NCI-H1436 treated with DMSO at 0.1 percent for 48 hours (cell line): ENCODE data around the gene RFX4.

Experiments
- DNase-seq: peaks from one replicate; lab custom pipeline; 2025; lab: John Stamatoyannopoulos, UW

The RFX4 gene

DNA sequence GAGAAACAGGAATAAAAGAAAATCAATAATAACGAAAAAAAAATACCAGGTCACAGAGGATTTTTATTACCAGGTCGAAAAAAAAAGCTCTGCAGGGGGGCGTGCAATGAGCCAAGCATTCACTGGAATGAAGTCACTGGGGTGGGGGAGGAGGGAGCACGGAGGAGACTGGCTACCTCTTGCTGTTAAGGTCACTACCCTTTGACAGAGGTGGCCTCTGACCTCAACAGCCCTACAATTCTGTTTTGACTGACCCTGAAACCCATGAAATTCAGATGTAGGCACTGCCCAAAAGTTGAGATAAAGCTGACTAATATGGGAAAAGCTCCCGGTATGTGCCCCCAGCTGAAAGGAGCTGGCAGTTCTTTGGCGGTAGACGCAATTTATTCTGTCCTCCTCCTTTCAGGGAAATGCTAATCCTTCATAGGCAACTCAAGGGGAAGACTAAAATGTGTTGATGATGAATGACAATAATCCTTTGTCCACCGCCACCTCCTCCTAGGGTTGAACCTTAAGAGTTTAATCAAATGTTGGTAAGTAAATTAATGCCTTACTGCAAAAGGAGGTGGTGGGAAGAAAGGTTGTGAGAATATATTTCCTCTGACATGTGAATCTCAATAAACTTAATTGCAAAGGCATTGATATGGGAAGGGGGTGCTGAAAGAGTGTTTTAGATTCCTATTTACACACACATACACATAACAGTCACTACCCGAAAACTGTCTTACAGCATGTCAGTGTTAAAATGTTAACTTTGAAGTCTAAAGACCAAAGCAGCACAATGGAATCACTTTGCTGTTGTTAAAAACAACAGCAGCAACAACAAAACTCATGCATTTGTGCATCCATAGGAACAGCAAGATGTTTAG is 185.4 kb downstream of the RFX4 start:
- DNase-seq, result no peak

DNA sequence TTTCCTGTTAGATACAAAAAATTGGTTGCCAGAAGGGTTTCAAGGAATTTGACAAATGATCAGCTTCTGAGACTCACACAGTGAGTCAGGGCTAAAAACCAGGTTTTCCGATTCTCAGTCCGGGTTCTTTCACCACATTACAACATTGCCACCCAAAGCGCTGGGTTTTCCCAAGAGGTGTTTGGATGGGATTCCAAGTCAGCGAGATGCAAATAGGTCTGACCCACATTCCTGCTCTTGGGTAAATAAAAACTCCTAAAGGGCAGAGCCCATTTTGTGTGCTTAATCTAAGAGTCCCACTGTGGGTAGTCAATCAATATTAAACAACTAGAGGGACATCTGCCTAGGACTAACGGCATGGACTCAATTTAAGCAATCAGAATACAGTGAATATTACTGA is 186.3 kb downstream of the RFX4 start:
- no peak for DNase-seq

DNA sequence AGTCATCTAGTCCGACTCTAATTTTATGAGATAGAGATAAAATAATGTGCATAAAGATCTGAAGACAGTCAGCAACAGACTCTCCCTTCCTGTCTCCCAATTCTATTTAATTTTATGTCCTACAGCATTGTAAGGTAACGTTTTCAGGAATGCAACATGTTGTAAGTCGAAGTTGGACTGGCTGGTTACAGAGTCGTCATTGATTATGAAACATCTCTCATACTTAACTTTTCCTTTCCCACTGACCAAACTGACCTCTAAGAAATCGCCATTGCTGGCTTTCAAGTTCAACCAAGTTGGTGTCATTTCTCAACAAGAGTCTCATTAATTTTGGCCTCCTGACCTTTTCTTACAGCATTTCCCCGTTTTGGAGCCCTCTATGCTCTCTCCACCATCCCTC is 186.7 kb downstream of the RFX4 start:
- no peak for DNase-seq

DNA sequence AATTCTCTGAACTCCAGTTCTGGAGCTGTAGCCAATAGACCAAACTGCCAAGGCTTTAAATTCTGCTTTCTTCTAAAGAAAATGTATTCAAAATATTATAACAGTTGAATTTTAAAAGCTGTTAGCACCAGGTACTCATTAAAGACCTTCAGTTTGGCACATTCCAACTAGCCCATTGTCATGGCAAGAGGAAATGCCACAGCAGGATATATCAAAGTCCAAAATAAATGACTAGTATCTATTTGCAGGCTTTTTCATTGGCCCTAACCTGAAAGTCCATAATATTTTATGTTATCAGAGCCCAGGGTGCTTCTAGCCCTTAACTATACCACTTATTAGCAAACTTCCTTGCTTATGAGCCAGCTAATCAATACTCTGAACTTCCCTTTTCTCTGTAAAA is 188.6 kb downstream of the RFX4 start:
- DNase-seq, result no peak

DNA sequence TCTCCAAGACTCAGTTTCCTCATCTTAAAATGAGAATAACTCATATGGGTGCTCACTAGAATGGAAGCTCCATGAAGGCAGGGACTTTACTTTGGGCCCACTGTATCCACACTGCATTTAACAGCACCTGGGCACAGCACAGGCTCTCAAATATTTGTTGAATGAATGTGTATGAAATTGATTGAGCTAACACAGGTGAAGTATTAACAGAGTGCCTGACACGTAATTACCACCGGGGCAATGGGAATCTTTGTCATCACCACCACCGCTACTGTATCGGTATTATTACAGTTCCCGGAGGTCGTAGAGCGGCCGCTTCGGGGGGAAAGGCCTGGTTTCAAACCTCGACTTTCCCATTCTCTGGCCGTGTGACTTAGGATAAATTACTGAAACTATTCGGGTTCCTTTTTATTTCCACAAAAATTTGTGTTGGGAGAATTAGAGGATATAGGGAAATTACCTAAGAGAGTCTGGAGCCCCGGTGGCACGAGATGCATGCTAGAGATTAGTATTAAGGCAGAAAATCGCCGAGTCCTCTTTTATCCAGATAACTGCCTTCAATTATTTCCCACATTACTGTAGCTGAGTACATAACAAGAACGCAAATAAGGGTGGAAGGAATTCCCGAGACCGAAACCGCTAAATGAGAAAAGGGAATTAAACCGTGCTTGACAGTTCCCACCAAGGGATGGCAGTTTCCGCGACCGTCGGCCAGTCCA is 190.6 kb downstream of the RFX4 start:
- no peak for DNase-seq

DNA sequence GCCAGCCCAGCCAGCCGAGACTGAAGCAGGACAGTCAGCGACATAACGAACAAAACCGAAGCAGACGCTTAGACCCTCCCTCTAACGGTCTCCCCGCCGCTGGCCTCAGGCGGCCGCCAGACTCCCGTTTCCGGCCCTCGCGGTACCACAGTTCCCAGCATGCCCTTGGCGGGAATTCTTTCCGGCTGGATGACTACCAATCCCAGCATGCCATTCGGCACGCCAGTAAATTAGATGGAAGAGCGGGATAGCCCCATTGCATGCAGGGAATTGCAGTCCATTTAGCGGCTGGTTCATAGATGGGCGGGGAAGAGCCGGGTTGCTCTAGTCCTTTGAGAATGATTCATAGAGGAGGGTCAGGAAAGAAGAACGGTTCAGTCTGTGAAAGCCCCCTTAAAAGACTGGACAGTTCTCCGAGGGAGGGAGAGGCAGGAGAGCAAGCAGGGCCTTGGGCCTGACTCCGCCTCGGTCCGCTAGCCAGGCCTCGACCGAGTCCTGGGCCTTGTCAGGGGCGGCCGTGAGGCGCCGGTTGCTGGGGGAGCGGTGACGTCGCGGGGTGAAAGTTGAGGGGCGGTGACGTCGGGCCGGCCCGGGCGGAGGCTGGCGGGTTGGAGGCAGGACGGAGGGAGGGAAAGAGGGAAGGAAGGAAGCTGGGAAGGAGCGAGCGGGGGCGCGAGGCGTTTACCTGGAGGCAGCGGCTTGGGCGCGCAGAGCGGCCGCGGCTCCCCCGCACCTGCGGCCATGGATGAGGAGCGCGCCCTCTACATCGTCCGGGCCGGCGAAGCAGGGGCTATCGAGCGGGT is 191.4 kb downstream of the RFX4 start, which contains the start of gene RIC8B:
Gene RIC8B, plus strand, starts transcription at position 678 of the 803 bp plus-strand sequence. Its CDS starts 64 bp downstream, at position 742.
- DNase-seq, result peak; percentile 94

DNA sequence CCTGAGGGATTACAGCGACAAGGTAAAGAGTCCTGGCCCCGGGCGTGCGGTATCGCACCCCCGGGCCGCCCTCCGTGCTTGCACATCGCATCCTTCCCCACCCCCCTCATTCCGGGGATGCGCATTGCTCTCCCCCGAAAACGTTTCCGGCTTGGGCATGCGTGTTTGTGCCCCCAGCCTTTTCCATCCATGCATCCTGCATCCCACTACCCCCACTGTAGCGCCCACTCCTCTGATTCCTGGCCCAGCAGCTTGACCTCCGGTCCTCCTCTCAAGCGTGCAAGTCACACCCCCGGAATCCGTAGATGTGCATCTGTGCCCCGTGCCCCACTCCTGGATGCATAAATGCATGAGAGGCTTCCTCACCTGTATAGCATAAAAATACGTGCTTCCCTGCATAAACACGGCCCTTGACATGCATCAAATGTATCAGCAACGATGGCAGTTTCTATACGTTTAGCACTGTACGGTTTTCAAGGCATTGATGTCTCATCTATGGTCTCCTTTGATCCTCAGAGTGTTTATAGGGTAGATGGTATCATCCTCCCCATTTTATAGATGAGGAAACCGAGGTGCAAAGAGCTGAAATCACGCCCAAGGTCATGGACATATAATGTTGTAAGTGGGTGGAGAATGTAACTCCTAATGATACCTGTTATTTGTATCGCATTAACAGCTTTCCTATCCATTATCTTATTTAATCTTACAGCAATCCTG is 192.2 kb downstream of the RFX4 start:
- no peak for DNase-seq

DNA sequence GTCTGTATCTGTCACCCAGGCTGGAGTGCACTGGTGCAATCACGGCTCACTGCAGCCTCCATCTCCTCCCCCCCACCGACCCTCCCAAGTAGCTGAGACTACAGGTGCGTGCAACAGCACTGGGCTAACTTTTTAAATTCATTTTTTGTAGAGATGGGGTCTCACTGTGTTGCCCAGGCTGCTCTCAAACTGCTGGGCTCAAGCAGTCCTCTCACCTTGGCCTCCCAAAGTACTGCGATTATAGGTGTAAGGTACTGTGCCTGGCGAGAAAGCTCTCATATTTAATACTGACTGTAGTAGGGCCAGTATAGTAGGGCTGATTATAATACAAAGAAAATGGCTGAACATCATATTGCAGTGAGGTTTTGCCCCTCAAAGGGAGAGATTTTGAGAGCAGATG is 194.1 kb downstream of the RFX4 start:
- no peak for DNase-seq

DNA sequence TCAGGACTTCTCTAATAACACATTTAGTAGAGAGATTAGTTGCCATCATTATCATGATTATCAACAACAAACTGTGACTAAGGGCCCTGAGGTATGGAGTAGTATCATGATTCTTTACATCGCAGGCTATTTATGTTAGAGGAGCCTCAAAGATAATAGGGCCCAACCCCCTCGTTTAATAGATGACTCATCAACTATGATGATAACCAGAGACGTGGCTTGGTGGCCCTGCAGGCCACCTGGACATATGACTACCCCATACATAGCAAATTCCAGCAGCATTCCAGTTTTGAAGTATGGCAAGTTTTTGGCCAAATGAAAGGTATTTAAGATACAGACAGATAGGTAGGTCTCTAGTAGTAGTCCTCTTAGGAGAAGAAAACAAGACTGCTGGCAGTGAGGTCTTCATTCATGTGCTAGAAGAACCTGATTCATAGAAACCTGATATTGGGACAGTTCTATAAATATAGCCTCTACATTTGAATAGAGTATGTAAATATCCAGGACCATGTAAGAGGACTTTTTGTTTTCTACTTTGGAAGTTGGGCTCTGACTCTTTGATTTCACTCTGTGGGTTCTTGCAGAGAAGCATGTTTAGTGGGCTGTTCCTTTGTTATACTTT is 197.3 kb downstream of the RFX4 start:
- no peak for DNase-seq

DNA sequence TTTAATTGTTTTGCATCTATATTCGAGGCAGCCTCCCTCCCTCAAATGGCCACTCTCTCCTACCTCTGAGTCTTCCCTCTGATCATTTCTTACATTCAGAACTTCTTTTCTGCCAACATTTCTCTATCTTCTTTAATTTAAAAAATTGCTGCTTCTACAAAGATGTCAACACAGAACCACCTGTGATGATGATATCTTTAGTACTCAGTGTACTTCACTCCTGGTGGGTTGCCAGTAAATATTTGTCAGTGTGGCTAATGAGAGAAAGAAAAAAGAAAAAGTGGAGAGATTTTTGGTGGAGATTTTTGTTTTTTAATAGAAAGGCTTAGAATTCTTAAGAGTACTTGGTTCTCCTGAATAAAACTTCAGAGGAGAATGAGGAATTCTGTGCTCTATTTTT is 199.8 kb downstream of the RFX4 start:
- no peak for DNase-seq

DNA sequence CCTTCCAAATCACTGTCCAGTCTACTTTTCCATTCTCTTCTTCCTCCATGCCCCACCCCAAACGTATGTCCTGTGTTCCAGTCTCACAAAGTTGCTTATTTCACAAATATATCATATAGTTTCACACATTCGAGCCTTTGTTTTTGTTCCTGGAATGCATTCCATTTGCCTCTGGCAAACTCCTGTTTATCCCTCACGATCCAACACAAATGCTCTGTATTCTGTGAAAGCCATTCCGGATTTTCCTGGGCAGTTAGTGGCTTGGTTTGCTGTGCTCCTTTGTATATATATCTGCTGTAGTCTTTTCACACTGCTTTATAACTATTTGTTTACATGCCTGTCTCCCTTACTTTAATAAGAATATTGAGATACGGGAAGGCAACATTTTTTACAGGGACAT is 200.7 kb downstream of the RFX4 start:
- no peak for DNase-seq

DNA sequence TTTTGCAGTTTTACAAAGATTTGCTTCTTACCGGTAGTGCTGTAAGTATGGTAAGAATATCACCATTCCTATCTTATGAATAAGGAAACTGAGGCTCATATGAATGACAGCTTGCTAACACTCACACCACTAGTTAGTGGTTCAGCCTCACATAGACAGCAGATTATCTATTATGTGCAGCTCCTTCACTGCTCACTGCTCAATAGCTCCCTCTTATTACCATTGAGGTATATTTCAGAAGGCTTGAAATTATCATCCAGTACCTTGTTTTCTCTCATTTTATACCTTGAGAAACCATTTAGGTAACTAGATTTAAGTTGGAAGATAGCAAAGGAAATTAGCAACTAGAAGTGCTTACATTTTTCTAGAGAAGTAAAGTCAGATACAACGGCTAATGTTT is 207.2 kb downstream of the RFX4 start:
- no peak for DNase-seq

DNA sequence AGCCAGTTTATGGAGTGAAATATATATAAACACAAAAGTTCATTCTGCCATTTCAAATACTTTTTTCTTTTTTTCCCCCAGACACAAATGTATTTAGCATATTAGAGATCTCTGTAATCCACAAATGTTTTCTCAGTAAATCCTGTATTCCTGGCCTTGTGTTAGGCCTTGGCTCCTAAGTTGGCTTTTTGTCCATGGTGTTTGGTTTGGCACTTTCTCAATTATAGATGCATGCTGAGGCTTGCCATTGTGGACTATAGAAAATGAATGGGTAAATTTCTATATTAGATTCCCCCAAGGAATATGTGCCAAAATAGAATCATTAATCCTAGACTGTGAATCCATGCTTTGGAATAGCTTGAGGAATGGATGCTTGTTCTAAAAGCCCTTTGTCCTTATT is 208.7 kb downstream of the RFX4 start:
- DNase-seq, result no peak

DNA sequence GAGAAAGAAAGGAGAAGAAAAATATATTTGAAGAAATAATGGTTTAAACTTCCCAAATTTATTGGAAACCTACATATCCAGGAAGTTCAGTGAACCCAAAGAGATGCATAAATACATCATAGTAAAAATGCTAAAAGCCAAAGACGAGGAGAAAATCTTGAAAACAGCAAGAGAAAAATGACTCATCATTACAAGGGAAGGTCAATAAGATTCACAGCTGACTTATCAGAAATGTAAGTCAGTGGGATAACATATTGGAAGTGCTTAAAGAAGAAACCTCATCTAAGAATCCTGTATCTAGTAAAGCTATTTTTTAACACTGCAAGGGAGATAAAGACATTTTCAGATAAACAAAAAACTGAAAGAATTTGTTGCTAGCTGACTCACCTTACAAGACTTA is 211.6 kb downstream of the RFX4 start:
- DNase-seq, result no peak

DNA sequence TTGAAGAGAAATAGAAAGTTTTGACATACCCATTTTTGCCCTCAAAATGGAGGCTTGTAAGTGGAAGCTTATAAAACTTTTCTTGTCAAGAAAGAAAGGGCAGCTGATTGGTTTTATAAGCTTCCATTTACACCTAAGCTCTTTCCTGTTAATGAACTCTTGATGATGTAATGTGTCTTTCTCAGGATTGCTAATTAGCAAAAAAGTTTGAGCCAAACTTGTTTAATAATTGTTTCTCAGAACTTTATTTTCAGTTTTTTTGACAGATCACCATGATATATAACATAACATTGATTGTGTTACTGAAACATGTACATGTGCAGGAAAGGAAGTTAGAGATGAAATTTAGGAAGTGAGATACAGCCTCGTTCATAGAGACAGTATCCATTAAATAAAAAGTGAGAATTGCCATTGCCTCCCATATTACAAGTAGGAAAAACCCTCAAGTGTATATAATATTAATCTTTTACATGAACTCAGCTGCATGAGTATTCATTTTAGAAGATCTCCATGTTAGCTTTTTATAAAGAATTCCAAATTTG is 218.4 kb downstream of the RFX4 start:
- no peak for DNase-seq

DNA sequence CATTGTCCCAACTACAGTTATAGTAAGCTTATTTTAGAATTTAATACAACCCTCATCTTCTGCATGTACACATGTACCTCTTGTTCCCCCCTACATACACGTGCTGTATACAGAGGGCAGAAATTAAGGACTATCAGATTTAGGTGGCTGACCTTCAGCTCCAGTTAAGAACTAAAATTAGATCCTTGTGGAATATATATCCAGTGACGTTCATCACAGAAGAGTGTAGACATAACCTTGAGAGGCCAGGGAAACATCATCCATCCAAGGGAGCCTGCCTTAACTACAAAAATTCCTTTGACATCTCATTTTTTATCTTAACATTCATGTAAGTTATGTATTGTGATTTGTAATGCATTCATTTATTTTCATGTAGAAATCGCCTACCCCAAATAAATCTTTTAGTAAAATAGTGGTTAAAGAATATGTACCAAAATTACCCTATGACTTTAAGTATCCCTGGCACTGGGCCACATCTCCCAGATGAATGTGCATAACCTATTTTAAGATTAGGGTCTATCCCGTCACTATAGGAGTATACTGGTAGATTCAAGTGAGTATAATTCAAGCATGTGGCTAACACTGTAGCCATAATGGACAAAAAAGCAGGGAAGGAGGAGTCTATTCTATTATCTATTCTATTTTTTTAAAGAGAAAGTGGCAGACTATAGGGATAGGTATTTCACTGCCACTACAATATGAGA is 219.2 kb downstream of the RFX4 start:
- DNase-seq, result no peak

DNA sequence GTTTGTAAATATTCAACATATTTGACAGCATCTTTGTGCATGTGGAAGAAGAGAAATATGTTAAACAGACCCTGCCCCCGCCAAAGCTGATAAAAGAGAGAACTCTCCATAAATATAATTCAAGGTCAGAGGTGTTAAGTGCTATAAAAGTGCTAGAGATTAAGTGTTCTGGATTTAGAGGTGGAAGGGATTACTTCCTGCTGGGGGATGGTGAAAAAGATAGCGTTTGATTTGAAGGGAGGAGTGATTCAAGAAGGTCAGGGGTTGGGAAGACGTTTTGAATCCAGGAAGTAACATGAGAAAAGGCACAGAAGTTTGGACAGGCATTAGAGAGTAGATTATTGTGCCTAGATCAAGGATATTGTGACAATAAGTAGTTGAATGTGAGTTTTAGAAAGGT is 221.9 kb downstream of the RFX4 start:
- no peak for DNase-seq
